Chondrocyte (in vitro differentiated cells): ENCODE data around the gene XXYLT1. TPM values are rescaled to one million over a fixed set of nuclear protein-coding genes. Genes with fewer than 3 reads are reported as not detected.

Experiments
- DNase-seq: peaks from one replicate; pipeline ENCODE4 v3.0.0; 2021; ENCODE audit warnings: mixed read lengths, low spot score
- H3K27ac Mint-ChIP-seq: one replicate; pipeline ENCODE4 v1.8.0; 2021; ENCODE audit warnings: mild to moderate bottlenecking, moderate library complexity, mixed read lengths; ENCODE audit not compliant: unreplicated experiment
- H3K27me3 Mint-ChIP-seq: 2 replicates; pipeline ENCODE4 v1.8.0; 2021; ENCODE audit warnings: low read depth, mixed read lengths
- H3K36me3 Mint-ChIP-seq: 2 replicates; pipeline ENCODE4 v1.8.0; 2021; ENCODE audit warnings: low read depth, mixed read lengths
- H3K4me1 Mint-ChIP-seq: 2 replicates; pipeline ENCODE4 v1.8.0; 2021; ENCODE audit warnings: low read depth, mild to moderate bottlenecking, mixed read lengths
- H3K4me3 Mint-ChIP-seq: one replicate; pipeline ENCODE4 v1.8.0; 2021; ENCODE audit warnings: mild to moderate bottlenecking, moderate library complexity, mixed read lengths; ENCODE audit not compliant: unreplicated experiment
- H3K9me3 Mint-ChIP-seq: 2 replicates; pipeline ENCODE4 v1.8.0; 2021; ENCODE audit warnings: low read depth, mixed read lengths
- total RNA-seq: library from RNA; stranded (reverse); gene quantifications from 3 replicates; pipeline ENCODE4 v1.2.1, GENCODE V29; 2021
- TF ChIP-seq, protein P1 (sequence below): fragments of 200-600 bp; sonication (generic); IDR thresholded peaks from 2 replicates; pipeline ENCODE4 v1.5.0; 2021; ENCODE audit warnings: antibody characterized with exemption, mild to moderate bottlenecking, moderate library complexity

Gene XXYLT1
- total RNA-seq, 1 donor from 2014 or later: 32.7 TPM

DNA sequence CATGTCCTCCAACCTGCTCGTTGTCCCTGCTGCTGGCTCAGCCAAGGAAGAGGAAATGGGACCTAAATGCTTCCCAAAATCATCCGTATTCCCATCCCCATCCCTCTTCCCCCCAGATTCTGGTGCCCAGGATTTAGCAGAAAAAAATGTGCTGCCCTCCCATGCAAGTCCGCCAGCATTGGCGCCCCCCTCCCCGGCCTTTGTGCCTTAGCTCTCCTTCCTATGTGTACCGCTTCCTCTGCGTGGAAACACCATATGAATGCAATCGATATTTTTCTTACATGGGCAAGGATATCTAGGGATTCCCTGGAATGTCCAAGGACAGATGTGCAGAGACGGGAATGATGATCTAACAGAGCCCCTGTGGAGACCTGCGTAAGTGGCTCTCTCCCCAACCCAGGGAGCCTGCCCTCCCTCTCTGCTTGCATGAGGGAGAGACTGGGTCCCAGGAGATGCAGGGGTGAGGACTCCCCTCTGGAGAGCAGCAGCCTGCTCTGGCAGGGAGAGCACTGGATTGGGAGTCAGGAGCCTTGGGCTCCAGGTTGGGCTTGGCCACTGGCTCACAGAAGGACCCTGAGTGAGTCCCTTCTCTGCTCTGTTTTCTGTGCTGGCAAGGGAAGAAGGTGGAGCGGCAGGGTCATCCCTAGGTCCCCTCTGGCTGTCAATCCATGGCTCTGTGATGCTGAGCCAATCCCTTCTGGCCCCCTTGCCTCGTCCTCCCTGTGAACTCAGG lies 227.2 kb downstream of the XXYLT1 start:
- Mint-ChIP-seq H3K9me3 (no peaks in the 10 kb centered on the region), H3K4me1 (no peaks in the 10 kb centered on the region)

DNA sequence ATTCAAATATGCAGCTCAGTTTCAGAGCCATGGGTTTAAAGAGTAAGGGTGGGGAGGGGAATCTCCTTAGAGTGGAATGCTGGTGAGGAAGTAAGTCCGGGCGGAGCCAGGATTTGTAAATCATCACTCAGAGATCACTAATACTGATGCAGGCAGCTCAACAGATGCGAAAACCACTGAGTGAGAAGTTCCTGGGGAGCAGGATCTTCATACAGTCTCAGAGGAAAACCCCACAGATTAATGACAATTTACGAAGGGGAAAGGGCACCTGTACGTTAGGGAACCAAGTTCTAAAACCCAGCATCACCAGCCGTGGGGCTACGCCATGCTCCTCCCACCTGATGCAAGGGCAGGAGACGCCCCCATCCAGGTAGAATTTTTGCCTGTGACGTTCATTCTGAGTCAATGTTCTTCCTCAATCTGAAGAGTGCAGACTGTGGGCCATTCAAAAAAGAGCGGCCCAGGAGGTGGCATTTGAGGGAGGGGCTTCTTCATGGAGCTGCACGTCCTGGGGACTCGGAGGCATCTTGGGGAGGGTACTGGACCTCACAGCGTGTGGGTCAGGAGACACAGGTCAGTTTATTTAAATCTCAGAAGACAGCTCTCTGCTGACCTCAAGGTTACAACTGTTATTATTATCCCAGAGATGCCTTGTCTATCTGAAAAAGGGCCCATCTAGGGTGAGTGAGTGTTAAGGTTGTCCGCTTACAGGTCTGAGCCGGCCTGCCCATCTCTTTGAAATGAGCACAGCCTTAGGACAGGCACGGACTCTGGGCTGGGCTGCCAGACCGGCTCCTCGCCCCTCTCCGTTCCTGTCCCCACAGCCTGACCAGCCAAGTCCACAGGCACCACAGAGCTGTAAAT lies 228.0 kb downstream of the XXYLT1 start:
- no peak for DNase-seq
- TF ChIP-seq, protein P1, sequence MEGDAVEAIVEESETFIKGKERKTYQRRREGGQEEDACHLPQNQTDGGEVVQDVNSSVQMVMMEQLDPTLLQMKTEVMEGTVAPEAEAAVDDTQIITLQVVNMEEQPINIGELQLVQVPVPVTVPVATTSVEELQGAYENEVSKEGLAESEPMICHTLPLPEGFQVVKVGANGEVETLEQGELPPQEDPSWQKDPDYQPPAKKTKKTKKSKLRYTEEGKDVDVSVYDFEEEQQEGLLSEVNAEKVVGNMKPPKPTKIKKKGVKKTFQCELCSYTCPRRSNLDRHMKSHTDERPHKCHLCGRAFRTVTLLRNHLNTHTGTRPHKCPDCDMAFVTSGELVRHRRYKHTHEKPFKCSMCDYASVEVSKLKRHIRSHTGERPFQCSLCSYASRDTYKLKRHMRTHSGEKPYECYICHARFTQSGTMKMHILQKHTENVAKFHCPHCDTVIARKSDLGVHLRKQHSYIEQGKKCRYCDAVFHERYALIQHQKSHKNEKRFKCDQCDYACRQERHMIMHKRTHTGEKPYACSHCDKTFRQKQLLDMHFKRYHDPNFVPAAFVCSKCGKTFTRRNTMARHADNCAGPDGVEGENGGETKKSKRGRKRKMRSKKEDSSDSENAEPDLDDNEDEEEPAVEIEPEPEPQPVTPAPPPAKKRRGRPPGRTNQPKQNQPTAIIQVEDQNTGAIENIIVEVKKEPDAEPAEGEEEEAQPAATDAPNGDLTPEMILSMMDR: no peak
- H3K4me3 Mint-ChIP-seq: no peak overlapping the region
- H3K27me3 Mint-ChIP-seq: peaks cover 2% of the 10 kb centered on the region
- H3K4me1 Mint-ChIP-seq: no peaks in the 10 kb centered on the region
- H3K9me3 Mint-ChIP-seq: no peaks in the 10 kb centered on the region
- H3K36me3 Mint-ChIP-seq: no peaks in the 10 kb centered on the region
- H3K27ac Mint-ChIP-seq: no peak overlapping the region

More for the DNA sequence above, 227.2 kb downstream of the XXYLT1 start:
- Mint-ChIP-seq H3K4me3 (no peak overlapping the region), H3K27me3 (peaks cover 2% of the 10 kb centered on the region), H3K27ac (no peak overlapping the region), H3K36me3 (peaks cover 1% of the 10 kb centered on the region)
- TF ChIP-seq, protein P1: no peak
- DNase-seq: no peak

DNA sequence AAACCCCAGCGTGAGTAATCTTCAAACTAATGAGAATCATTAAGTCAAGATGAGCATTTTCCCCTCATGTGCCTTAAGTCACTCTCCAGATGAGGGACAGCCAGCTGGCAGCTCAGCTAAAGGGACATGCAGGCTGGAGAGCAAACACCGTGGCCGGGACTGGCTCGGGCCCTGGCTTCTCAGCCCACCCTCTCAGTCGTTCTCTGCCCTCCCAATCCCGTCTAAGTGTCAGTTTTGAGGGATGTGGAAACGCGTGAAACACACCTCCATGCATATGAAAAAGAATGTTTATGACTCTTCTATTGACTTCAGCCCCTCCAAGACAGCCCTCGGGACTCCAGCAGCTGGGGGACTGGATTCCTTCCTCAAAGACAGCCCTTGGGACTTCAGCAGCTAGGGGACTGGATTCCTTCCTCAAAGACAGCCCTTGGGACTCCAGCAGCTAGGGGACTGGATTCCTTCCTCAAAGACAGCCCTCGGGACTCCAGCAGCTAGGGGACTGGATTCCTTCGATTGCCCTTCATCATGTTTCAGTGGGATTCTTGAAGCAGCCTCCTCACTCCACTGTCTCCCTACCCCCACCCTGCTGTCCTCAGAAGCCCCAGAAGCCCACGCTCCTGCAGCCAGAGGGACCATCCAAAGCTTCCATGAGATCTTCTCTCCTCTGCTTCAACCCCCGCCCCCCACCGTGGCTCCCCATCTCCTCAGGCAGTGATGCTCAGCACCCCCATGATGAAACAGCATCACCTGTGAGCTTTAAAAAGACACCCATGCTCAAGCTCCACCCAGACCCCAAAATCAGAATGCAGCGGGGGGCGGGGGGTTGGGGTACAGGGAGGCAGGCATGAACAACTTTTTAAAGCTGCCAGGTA lies 228.9 kb downstream of the XXYLT1 start:
- Mint-ChIP-seq H3K27ac (no peak overlapping the region), H3K4me1 (no peaks in the 10 kb centered on the region), H3K9me3 (peaks cover 6% of the 10 kb centered on the region), H3K27me3 (no peaks in the 10 kb centered on the region), H3K4me3 (no peak overlapping the region), H3K36me3 (no peaks in the 10 kb centered on the region)
- TF ChIP-seq, protein P1: no peak
- no peak for DNase-seq

DNA sequence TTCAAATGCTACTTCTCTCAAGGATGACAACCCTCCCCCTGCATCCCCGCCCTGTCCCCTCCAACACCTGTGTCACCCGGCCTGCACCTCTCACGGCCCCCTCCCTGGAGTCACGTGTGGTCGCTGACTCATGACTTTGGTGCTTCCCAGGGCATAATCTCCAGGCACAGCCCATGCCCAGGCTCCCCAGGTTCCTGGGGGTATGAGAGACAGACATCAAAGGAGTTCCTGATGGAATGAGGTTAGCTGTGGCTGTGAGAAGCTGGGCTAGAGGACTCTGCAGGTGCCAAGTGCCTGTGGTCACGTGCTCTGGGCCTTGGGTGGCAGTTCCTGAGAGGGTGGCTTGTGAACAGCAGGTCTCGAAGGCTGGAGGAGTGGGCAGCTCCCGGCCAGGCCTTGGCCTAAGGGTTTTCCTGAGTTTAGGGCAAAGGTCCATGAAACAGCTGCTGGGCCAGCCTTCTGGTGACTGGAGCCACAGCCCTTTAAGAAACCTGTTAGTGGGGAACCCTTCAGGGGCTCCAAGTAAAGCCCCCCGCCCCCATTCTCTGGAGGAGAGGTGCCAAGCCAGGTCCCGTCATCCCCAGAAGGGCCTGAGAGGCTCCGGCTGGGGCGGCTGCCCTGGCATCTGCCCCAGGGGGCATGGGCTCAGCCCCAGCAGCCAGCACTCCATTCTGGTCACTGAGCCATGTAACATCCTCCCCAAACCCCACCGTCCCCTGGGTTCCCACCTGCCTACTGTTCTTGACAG lies 230.0 kb downstream of the XXYLT1 start:
- TF ChIP-seq, protein P1: no peak
- H3K4me3 Mint-ChIP-seq: no peak overlapping the region
- no peaks in the 10 kb centered on the region for H3K36me3 Mint-ChIP-seq
- H3K9me3 Mint-ChIP-seq: peaks cover 6% of the 10 kb centered on the region
- H3K4me1 Mint-ChIP-seq: no peaks in the 10 kb centered on the region
- no peak for DNase-seq
- H3K27ac Mint-ChIP-seq: no peak overlapping the region
- no peaks in the 10 kb centered on the region for H3K27me3 Mint-ChIP-seq
